Endodermal cell (in vitro differentiated cells): ENCODE results near the gene PGLYRP1. TPM values are rescaled to one million over a fixed set of nuclear protein-coding genes. Genes with fewer than 3 reads are reported as not detected.

ENCODE experiments used
- DNase-seq: peaks from one replicate; pipeline ENCODE4 v3.0.0-alpha.2; 2017
- H3K27ac ChIP-seq: 2 replicates; pipeline ENCODE4 v1.5.1; 2013; ENCODE audit warnings: mild to moderate bottlenecking, low read depth, low read length, moderate library complexity
- H3K27me3 ChIP-seq: 2 replicates; pipeline ENCODE4 v1.6.1; 2013; ENCODE audit warnings: mild to moderate bottlenecking, low read length, moderate library complexity; ENCODE audit not compliant: insufficient read depth, control insufficient read depth, poor library complexity, severe bottlenecking
- H3K36me3 ChIP-seq: 2 replicates; pipeline ENCODE4 v1.7.0; 2013; ENCODE audit warnings: mild to moderate bottlenecking, low read length, moderate library complexity; ENCODE audit not compliant: control insufficient read depth, insufficient read depth
- H3K4me1 ChIP-seq: one replicate; pipeline ENCODE4 v1.7.0; 2013; ENCODE audit warnings: low read length; ENCODE audit not compliant: control insufficient read depth, insufficient read depth
- H3K4me3 ChIP-seq: 2 replicates; pipeline ENCODE4 v1.5.1; 2013; ENCODE audit warnings: mild to moderate bottlenecking, low read length, moderate library complexity
- H3K9ac ChIP-seq: 2 replicates; pipeline ENCODE4 v1.6.1; 2013; ENCODE audit warnings: mild to moderate bottlenecking, low read length, moderate library complexity; ENCODE audit not compliant: poor library complexity, severe bottlenecking; ENCODE audit errors: extremely low read depth
- H3K9me3 ChIP-seq: 2 replicates; pipeline ENCODE4 v1.6.1; 2013; ENCODE audit warnings: mild to moderate bottlenecking, low read length, moderate library complexity; ENCODE audit not compliant: control insufficient read depth
- H3K27ac Mint-ChIP-seq: 2 replicates; pipeline ENCODE4 v1.8.0; 2020; ENCODE audit warnings: mixed read lengths
- H3K27me3 Mint-ChIP-seq: 2 replicates; pipeline ENCODE4 v1.8.0; 2021; ENCODE audit warnings: mild to moderate bottlenecking, mixed read lengths; ENCODE audit not compliant: insufficient read depth
- H3K36me3 Mint-ChIP-seq: 2 replicates; pipeline ENCODE4 v1.8.0; 2020; ENCODE audit warnings: low read depth, mixed read lengths
- H3K4me1 Mint-ChIP-seq: 2 replicates; pipeline ENCODE4 v1.8.0; 2020; ENCODE audit warnings: mixed read lengths
- H3K4me3 Mint-ChIP-seq: 2 replicates; pipeline ENCODE4 v1.8.0; 2020; ENCODE audit warnings: mild to moderate bottlenecking, moderate library complexity, mixed read lengths
- H3K9me3 Mint-ChIP-seq: 2 replicates; pipeline ENCODE4 v1.8.0; 2020; ENCODE audit warnings: mild to moderate bottlenecking, mixed read lengths
- CTCF ChIP-seq: fragments of 200-600 bp; sonication (generic); conservative IDR thresholded peaks from 2 replicates; pipeline ENCODE4 v1.5.0; 2021; ENCODE audit warnings: antibody characterized with exemption, mild to moderate bottlenecking
- WGBS, 2 experiments: methylation state at CpG; one replicate each; pipeline versions ENCODE4 v1.1.5 to v1.1.7; 2013; ENCODE audit warnings: missing lambda C conversion rate in 2 of 2, mixed read lengths in 1 of 2; ENCODE audit not compliant: insufficient coverage in 1 of 2, insufficient read length in 1 of 2; 5-methylcytosine and 5-hydroxymethylcytosine counted together
- total RNA-seq, 2 donors: library from RNA; stranded (reverse); fragmentation: NEBNext Ultra II Directional in 1 of 2; extraction: Animal tissue kit (Norgen Biotek cat#: 25700) in 1 of 2; gene quantifications; 2 replicates in 1 of 2; 3 replicates in 1 of 2; pipeline ENCODE4 v1.2.1, GENCODE V29; 2021

Gene PGLYRP1
- total RNA-seq, 2 donors from 2014 or later: not detected

- Histone ChIP-seq H3K9ac (no peak overlapping the region), H3K27me3 (peaks cover 38% of the 10 kb centered on the region), H3K4me1 (no peaks in the 10 kb centered on the region), H3K4me3 (no peak overlapping the region), H3K27ac (no peak overlapping the region), H3K36me3 (no peaks in the 10 kb centered on the region), H3K9me3 (peaks cover 32% of the 10 kb centered on the region)
- H3K36me3 Mint-ChIP-seq: no peaks in the 10 kb centered on the region
- H3K9me3 Mint-ChIP-seq: peaks cover 40% of the 10 kb centered on the region
- DNase-seq: peak; percentile 89
- no peaks in the 10 kb centered on the region for H3K4me1 Mint-ChIP-seq
- WGBS, 2 experiments: 73 to 90% methylated on average over 2 to 7 of the region's 7 CpGs
- no peak overlapping the region for H3K27ac Mint-ChIP-seq
- peak; percentile 69 for TF ChIP-seq CTCF
- H3K27me3 Mint-ChIP-seq: peaks cover 75% of the 10 kb centered on the region
- H3K4me3 Mint-ChIP-seq: no peak overlapping the region
Measured at GRCh38 chr19:46049597-46049996, 26.7 kb upstream of the PGLYRP1 start.

- peaks cover 50% of the 10 kb centered on the region for H3K9me3 ChIP-seq
- H3K4me3 ChIP-seq: no peak overlapping the region
- WGBS, 2 experiments: 83 to 100% methylated on average over 1 of the region's 1 CpG
- no peaks in the 10 kb centered on the region for H3K4me1 ChIP-seq
- peaks cover 64% of the 10 kb centered on the region for H3K9me3 Mint-ChIP-seq
- no peaks in the 10 kb centered on the region for H3K36me3 Mint-ChIP-seq
- H3K27ac Mint-ChIP-seq: no peak overlapping the region
- H3K27me3 ChIP-seq: peaks cover 35% of the 10 kb centered on the region
- no peaks in the 10 kb centered on the region for H3K4me1 Mint-ChIP-seq
- no peak overlapping the region for H3K9ac ChIP-seq
- no peak for DNase-seq
- no peaks in the 10 kb centered on the region for H3K36me3 ChIP-seq
- H3K27me3 Mint-ChIP-seq: peaks cover 82% of the 10 kb centered on the region
- H3K27ac ChIP-seq: no peak overlapping the region
- TF ChIP-seq CTCF: no peak
- H3K4me3 Mint-ChIP-seq: no peak overlapping the region
Measured at GRCh38 chr19:46043519-46043918, 20.7 kb upstream of the PGLYRP1 start.

GRCh38 chr19:46042252-46042883 lies 19.5 kb upstream of the PGLYRP1 start:
- WGBS, 2 experiments: 89 to 93% methylated on average over 3 to 5 of the region's 5 CpGs
- peaks cover 73% of the 10 kb centered on the region for H3K27me3 Mint-ChIP-seq
- Histone ChIP-seq H3K9ac (no peak overlapping the region), H3K4me3 (no peak overlapping the region), H3K36me3 (no peaks in the 10 kb centered on the region), H3K27ac (no peak overlapping the region), H3K27me3 (peaks cover 35% of the 10 kb centered on the region), H3K4me1 (no peaks in the 10 kb centered on the region), H3K9me3 (peaks cover 46% of the 10 kb centered on the region)
- DNase-seq: no peak
- H3K4me3 Mint-ChIP-seq: no peak overlapping the region
- H3K9me3 Mint-ChIP-seq: peaks cover 54% of the 10 kb centered on the region
- H3K36me3 Mint-ChIP-seq: no peaks in the 10 kb centered on the region
- no peaks in the 10 kb centered on the region for H3K4me1 Mint-ChIP-seq
- no peak for TF ChIP-seq CTCF
- no peak overlapping the region for H3K27ac Mint-ChIP-seq
